Erythroblast (primary cell): ENCODE data around the gene CDK16.

Experiments
- GATA1 ChIP-seq: IDR thresholded peaks from 2 replicates; pipeline ENCODE4 v1.6.1; 2011; ENCODE audit warnings: low read depth, mild to moderate bottlenecking, control low read depth, low read length, moderate library complexity
- POLR2A ChIP-seq: IDR thresholded peaks from 2 replicates; pipeline ENCODE4 v1.6.1; 2011; ENCODE audit warnings: mild to moderate bottlenecking, low read length

DNA sequence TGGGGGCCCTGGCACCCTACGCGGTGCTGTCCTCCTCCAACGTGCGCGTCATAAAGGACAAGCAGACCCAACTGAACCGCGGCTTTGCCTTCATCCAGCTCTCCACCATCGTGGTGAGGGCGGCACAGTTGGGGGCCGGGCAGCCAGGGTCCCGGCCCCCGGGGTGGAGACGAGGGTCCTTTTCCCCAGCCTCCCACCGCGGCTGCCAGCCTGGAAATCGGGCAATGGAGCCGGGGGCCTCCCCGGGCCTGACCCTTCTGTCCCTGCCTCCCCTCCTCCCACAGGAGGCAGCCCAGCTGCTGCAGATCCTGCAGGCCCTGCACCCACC, 38.6 kb upstream of the CDK16 start:
- TF ChIP-seq POLR2A (no peak), GATA1 (no peak)
